HCT116 (cell line): Measurements from ENCODE around the gene NUDT9. TPM values are rescaled to one million over a fixed set of nuclear protein-coding genes. Genes with fewer than 3 reads are reported as not detected.

ENCODE experiments used
- ATAC-seq: fragments of 200-7000 bp; cut with Tn5 transposase; 2 replicates; pipeline ENCODE4 v1.9.1; 2020; ENCODE audit warnings: mild to moderate bottlenecking, moderate library complexity
- BruUV-seq: library from RNA; stranded (reverse); fragments of 400-500 nt; replicated peaks from 2 replicates; lab custom pipeline; 2021; lab: Mats Ljungman, UMichigan
- CTCF ChIA-PET: fragments of 300-600 bp; sonication (Branson Sonifier 250); formaldehyde crosslinking; loops from one replicate; lab custom pipeline; 2021; ENCODE audit warnings: antibody characterized with exemption; lab: Charles Lee
- POLR2A ChIA-PET: fragments of 300-600, 350-600 bp; sonication (Branson Sonifier 250); formaldehyde crosslinking; loops from one replicate; lab custom pipeline; 2021; ENCODE audit warnings: antibody characterized with exemption; lab: Charles Lee
- RAD21 ChIA-PET, 2 experiments: fragments of 300-600 bp; sonication (Branson Sonifier 250); formaldehyde crosslinking; loops; one replicate each; lab custom pipeline; 2023; ENCODE audit warnings: low total read pairs in 2 of 2; ENCODE audit not compliant: uncharacterized antibody in 2 of 2, unreplicated experiment in 2 of 2, low non-redundant PET in 1 of 2; lab: Charles Lee
- DNase-seq: peaks from one replicate; pipeline ENCODE4 v3.0.0-alpha.2; 2010; ENCODE audit warnings: low read depth, low spot score
- H2AFZ ChIP-seq: fragments of 200-600 bp; shearing (Covaris generic), sonication (generic); 2 replicates; pipeline ENCODE4 v1.6.1; 2017; ENCODE audit warnings: low read depth, mixed run types, mixed read lengths, antibody characterized with exemption, low read length; ENCODE audit not compliant: poor library complexity, severe bottlenecking
- H3K27ac ChIP-seq: 2 replicates; pipeline ENCODE4 v1.5.1; 2012; ENCODE audit warnings: low read depth, low read length
- H3K27me3 ChIP-seq: fragments of 200-600 bp; sonication (generic); 2 replicates; pipeline ENCODE4 v1.6.1; 2016; ENCODE audit warnings: mixed run types, low read length, mixed read lengths; ENCODE audit not compliant: insufficient read depth
- H3K36me3 ChIP-seq, 2 experiments: fragments of 200-500 bp in 1 of 2; fragments of 200-600 bp in 1 of 2; sonication (Bioruptor generic) in 1 of 2; sonication (generic) in 1 of 2; 2 replicates each; pipeline versions ENCODE4 v1.5.1 to v1.6.1; 2014 to 2016; ENCODE audit warnings: low read length in 2 of 2, inconsistent platforms in 1 of 2, mixed read lengths in 1 of 2, mixed run types in 1 of 2; ENCODE audit not compliant: insufficient read depth in 2 of 2, control insufficient read depth in 1 of 2
- H3K4me1 ChIP-seq, 2 experiments: fragments of 200-600 bp in 1 of 2; sonication (generic) in 1 of 2; 2 replicates each; pipeline versions ENCODE4 v1.5.1 to v1.6.1; 2012 to 2017; ENCODE audit warnings: low read length in 2 of 2, inconsistent platforms in 1 of 2, mild to moderate bottlenecking in 1 of 2, mixed read lengths in 1 of 2, mixed run types in 1 of 2, moderate library complexity in 1 of 2; ENCODE audit not compliant: insufficient read depth in 2 of 2, control insufficient read depth in 1 of 2
- H3K4me2 ChIP-seq: fragments of 200-600 bp; sonication (generic); 2 replicates; pipeline ENCODE4 v1.6.1; 2017; ENCODE audit warnings: mixed run types, low read length, mixed read lengths
- H3K4me3 ChIP-seq, 2 experiments: fragments of 200-600 bp in 1 of 2; sonication (generic) in 1 of 2; replicated peaks in 1 of 2; 2 replicates each; pipeline ENCODE4 v1.5.1; 2011 to 2016; ENCODE audit warnings: low read length in 2 of 2, control low read depth in 1 of 2, low read depth in 1 of 2, mild to moderate bottlenecking in 1 of 2, mixed read lengths in 1 of 2, mixed run types in 1 of 2
- H3K79me2 ChIP-seq: fragments of 200-600 bp; sonication (generic); 2 replicates; pipeline ENCODE4 v1.6.1; 2017; ENCODE audit warnings: mild to moderate bottlenecking, mixed run types, low read length, moderate library complexity, mixed read lengths; ENCODE audit not compliant: insufficient read depth
- H3K9ac ChIP-seq: fragments of 200-600 bp; sonication (generic); 2 replicates; pipeline ENCODE4 v1.6.1; 2016; ENCODE audit warnings: low read length, mixed read lengths
- H3K9me2 ChIP-seq: fragments of 200-600 bp; sonication (generic), shearing (Covaris generic); 2 replicates; pipeline ENCODE4 v1.6.1; 2017; ENCODE audit warnings: mixed run types, mild to moderate bottlenecking, moderate library complexity; ENCODE audit not compliant: insufficient read depth
- H3K9me3 ChIP-seq, 2 experiments: fragments of 200-500 bp in 1 of 2; fragments of 200-600 bp in 1 of 2; sonication (Bioruptor generic) in 1 of 2; sonication (generic) in 1 of 2; 2 replicates each; pipeline ENCODE4 v1.6.1; 2014 to 2017; ENCODE audit warnings: low read length in 2 of 2, mixed read lengths in 2 of 2, inconsistent platforms in 1 of 2, low read depth in 1 of 2, mild to moderate bottlenecking in 1 of 2, mixed run types in 1 of 2, moderate library complexity in 1 of 2; ENCODE audit not compliant: control insufficient read depth in 1 of 2, insufficient read depth in 1 of 2
- H4K20me1 ChIP-seq: fragments of 200-600 bp; sonication (generic), shearing (Covaris generic); 2 replicates; pipeline ENCODE4 v1.6.1; 2017; ENCODE audit warnings: mixed run types, mild to moderate bottlenecking, moderate library complexity; ENCODE audit not compliant: insufficient read depth
- RAD21 ChIP-seq: IDR thresholded peaks from 2 replicates; pipeline ENCODE4 v1.6.1; 2012; ENCODE audit warnings: low read depth, mild to moderate bottlenecking
- intact Hi-C: fragments of 100-400 bp; cut with micrococcal nuclease; formaldehyde crosslinking; loops from 2 replicates; pipeline ENCODE4 v1.10.0; 2022
- total RNA-seq: library from RNA; stranded (reverse); gene quantifications from one replicate; pipeline ENCODE4 v1.2.1, GENCODE V29; 2021; ENCODE audit not compliant: unreplicated experiment
- TF ChIP-seq, protein P1 (sequence below): IDR thresholded peaks from 2 replicates; pipeline ENCODE4 v1.6.1; 2012; ENCODE audit warnings: low read depth

NUDT9 gene
- total RNA-seq, 1 experiment from 2014 or later, result 13.5 TPM

DNA sequence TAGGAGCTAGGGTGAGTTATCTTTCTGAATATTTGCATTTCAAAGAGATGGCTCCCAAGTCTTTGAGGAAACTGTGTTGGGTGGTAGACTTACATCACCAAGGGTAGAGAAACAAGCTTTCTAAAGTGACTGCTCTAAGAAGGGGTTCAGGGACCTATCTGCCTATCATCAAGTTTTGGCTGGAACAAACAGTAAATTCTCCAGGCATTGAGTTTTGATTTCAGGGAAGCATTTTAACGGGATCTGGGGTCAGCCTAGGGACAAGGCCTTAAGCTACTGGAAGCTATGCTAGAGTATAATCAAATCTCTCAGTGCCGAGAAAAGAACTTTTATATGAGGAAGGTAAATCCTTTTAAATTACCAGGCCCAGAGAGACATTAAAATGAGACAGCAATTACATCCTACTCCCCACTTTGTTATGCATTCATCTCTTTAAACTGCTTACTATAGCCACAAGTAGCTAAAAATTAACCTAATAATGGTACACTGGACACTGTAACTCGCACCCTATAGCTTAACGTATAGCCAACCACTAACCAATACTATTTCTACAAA is 2.0 kb upstream of the NUDT9 start:
- H3K79me2 ChIP-seq, result peaks cover 26% of the 10 kb centered on the region
- ChIA-PET CTCF (no interaction called here), RAD21 (no interaction called here), POLR2A (interaction anchor here (1.3 to 1.5 kb wide), 2 partner anchors 14 to 30 kb away, joined by 3 to 5 read pairs; partner anchors contain the start of gene HSD17B11)
- H4K20me1 ChIP-seq, result no peaks in the 10 kb centered on the region
- no TSS peak for BruUV-seq
- ATAC-seq, result no peak
- no peak for DNase-seq
- H3K4me2 ChIP-seq, result no peak overlapping the region
- no peaks in the 10 kb centered on the region for H3K27me3 ChIP-seq
- no peak overlapping the region for H3K27ac ChIP-seq
- no peaks in the 10 kb centered on the region for H3K36me3 ChIP-seq
- H3K4me1 ChIP-seq, result peaks cover 8 to 23% of the 10 kb centered on the region in 2 experiments; a peak in 3 of 4 replicates
- H3K9ac ChIP-seq, result no peak overlapping the region
- intact Hi-C loops, result no loop called here
- H3K4me3 ChIP-seq, result no peak overlapping the region
- H2AFZ ChIP-seq, result no peak overlapping the region
- H3K9me2 ChIP-seq, result 0 out of 2 replicates have a peak, but pooled peaks cover 3% of the 10 kb centered on the region
- H3K9me3 ChIP-seq, result peaks cover 0 to 9% of the 10 kb centered on the region in 2 experiments; a peak in 1 of 4 replicates
- TF ChIP-seq RAD21, result no peak
- TF ChIP-seq, protein P1, sequence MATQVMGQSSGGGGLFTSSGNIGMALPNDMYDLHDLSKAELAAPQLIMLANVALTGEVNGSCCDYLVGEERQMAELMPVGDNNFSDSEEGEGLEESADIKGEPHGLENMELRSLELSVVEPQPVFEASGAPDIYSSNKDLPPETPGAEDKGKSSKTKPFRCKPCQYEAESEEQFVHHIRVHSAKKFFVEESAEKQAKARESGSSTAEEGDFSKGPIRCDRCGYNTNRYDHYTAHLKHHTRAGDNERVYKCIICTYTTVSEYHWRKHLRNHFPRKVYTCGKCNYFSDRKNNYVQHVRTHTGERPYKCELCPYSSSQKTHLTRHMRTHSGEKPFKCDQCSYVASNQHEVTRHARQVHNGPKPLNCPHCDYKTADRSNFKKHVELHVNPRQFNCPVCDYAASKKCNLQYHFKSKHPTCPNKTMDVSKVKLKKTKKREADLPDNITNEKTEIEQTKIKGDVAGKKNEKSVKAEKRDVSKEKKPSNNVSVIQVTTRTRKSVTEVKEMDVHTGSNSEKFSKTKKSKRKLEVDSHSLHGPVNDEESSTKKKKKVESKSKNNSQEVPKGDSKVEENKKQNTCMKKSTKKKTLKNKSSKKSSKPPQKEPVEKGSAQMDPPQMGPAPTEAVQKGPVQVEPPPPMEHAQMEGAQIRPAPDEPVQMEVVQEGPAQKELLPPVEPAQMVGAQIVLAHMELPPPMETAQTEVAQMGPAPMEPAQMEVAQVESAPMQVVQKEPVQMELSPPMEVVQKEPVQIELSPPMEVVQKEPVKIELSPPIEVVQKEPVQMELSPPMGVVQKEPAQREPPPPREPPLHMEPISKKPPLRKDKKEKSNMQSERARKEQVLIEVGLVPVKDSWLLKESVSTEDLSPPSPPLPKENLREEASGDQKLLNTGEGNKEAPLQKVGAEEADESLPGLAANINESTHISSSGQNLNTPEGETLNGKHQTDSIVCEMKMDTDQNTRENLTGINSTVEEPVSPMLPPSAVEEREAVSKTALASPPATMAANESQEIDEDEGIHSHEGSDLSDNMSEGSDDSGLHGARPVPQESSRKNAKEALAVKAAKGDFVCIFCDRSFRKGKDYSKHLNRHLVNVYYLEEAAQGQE, result no peak
